MM.1S (cell line): Measurements from ENCODE around the gene TPK1.
"Not testable (repeated sequence)": the region's sequence is repeated elsewhere in the genome, so short reads cannot be mapped to it uniquely, and the experiment has no call there.

Experiments
- DNase-seq: peaks from one replicate; pipeline ENCODE4 v3.0.0-alpha.2; 2015
- H2AFZ ChIP-seq: fragments of 300-600 bp; sonication (generic); 2 replicates; pipeline ENCODE4 v1.6.0; 2016; ENCODE audit warnings: antibody characterized with exemption, low read length
- H3F3A ChIP-seq: fragments of 300-600 bp; sonication (generic); 2 replicates; pipeline ENCODE4 v1.6.1; 2016; ENCODE audit warnings: mild to moderate bottlenecking, antibody characterized with exemption, low read length, moderate library complexity, mixed read lengths; ENCODE audit not compliant: insufficient read depth
- H3K27ac ChIP-seq: fragments of 300-600 bp; sonication (generic); 2 replicates; pipeline ENCODE4 v1.5.1; 2016; ENCODE audit warnings: mild to moderate bottlenecking, low read length
- H3K27me3 ChIP-seq: fragments of 300-600 bp; sonication (generic); replicated peaks from 2 replicates; pipeline ENCODE4 v1.6.0; 2016; ENCODE audit warnings: low read length; ENCODE audit not compliant: insufficient read depth
- H3K36me3 ChIP-seq: fragments of 300-600 bp; sonication (generic); replicated peaks from 2 replicates; pipeline ENCODE4 v1.6.1; 2016; ENCODE audit warnings: mild to moderate bottlenecking, low read length, mixed read lengths; ENCODE audit not compliant: insufficient read depth
- H3K4me1 ChIP-seq: fragments of 300-600 bp; sonication (generic); 2 replicates; pipeline ENCODE4 v1.6.1; 2016; ENCODE audit warnings: low read length, mixed read lengths
- H3K4me2 ChIP-seq: fragments of 300-600 bp; sonication (generic); 2 replicates; pipeline ENCODE4 v1.6.0; 2016; ENCODE audit warnings: low read depth, low read length
- H3K4me3 ChIP-seq: fragments of 300-600 bp; sonication (generic); 2 replicates; pipeline ENCODE4 v1.5.1; 2016; ENCODE audit warnings: low read length, mixed read lengths
- H3K79me2 ChIP-seq: fragments of 300-600 bp; sonication (generic); 2 replicates; pipeline ENCODE4 v1.6.1; 2016; ENCODE audit warnings: mixed run types, low read length, mixed read lengths
- H3K9ac ChIP-seq: fragments of 300-600 bp; sonication (generic); 2 replicates; pipeline ENCODE4 v1.6.1; 2016; ENCODE audit warnings: low read length, mixed read lengths
- H3K9me2 ChIP-seq: fragments of 300-600 bp; sonication (generic); replicated peaks from 2 replicates; pipeline ENCODE4 v1.6.1; 2016; ENCODE audit warnings: mild to moderate bottlenecking, low read length, mixed read lengths; ENCODE audit not compliant: insufficient read depth
- H3K9me3 ChIP-seq: fragments of 300-600 bp; sonication (generic); replicated peaks from 2 replicates; pipeline ENCODE4 v1.6.1; 2016; ENCODE audit warnings: mild to moderate bottlenecking, low read length, mixed read lengths; ENCODE audit not compliant: insufficient read depth
- H4K20me1 ChIP-seq: fragments of 300-600 bp; sonication (generic); 2 replicates; pipeline ENCODE4 v1.6.1; 2016; ENCODE audit warnings: mild to moderate bottlenecking, low read length, moderate library complexity, mixed read lengths; ENCODE audit not compliant: insufficient read depth
- EZH2 ChIP-seq: fragments of 300-600 bp; sonication (generic); optimal IDR thresholded peaks from 2 replicates; pipeline ENCODE3; 2017; ENCODE audit warnings: low read depth, mild to moderate bottlenecking, antibody characterized with exemption, low read length, mixed read lengths
- EZH2phosphoT487 ChIP-seq: fragments of 300-600 bp; sonication (generic); IDR thresholded peaks from 2 replicates; pipeline ENCODE4 v1.6.1; 2018; ENCODE audit warnings: antibody characterized with exemption, low read length
- TF ChIP-seq, protein P1 (sequence below): fragments of 300-600 bp; sonication (generic); IDR thresholded peaks from 2 replicates; pipeline ENCODE4 v1.5.1; 2016; ENCODE audit warnings: antibody characterized with exemption, low read length, mixed read lengths

The TPK1 gene

DNA sequence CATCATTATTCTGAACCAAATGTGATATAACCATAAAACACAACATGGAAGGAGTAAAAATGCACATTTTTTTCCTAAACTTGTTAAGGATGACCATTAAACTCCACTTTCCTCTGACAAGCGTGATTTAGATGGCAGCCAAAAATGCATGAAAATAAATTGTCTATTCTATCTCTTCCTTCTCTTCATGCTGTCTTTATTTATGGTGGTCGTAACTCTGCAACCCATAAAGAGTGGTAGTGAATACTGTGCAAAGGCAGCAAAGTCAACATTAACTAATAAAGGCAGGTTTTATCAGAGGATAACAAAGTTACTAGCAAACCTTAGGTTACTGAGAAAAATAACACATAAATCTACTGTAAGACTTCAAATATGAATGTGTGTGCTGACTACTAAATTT, 106.6 kb downstream of the TPK1 start:
- Histone ChIP-seq H3K9me3 (no peaks in the 10 kb centered on the region), H3K9me2 (no peaks in the 10 kb centered on the region), H3K9ac (no peak overlapping the region), H2AFZ (no peak overlapping the region), H3F3A (no peaks in the 10 kb centered on the region), H3K4me3 (no peak overlapping the region), H3K27ac (no peak overlapping the region), H4K20me1 (no peaks in the 10 kb centered on the region), H3K4me2 (no peak overlapping the region), H3K79me2 (no peaks in the 10 kb centered on the region), H3K27me3 (no peaks in the 10 kb centered on the region), H3K36me3 (no peaks in the 10 kb centered on the region), H3K4me1 (no peaks in the 10 kb centered on the region)
- no peak for DNase-seq
- TF ChIP-seq EZH2phosphoT487 (no peak), EZH2 (no peak)
- TF ChIP-seq, protein P1, sequence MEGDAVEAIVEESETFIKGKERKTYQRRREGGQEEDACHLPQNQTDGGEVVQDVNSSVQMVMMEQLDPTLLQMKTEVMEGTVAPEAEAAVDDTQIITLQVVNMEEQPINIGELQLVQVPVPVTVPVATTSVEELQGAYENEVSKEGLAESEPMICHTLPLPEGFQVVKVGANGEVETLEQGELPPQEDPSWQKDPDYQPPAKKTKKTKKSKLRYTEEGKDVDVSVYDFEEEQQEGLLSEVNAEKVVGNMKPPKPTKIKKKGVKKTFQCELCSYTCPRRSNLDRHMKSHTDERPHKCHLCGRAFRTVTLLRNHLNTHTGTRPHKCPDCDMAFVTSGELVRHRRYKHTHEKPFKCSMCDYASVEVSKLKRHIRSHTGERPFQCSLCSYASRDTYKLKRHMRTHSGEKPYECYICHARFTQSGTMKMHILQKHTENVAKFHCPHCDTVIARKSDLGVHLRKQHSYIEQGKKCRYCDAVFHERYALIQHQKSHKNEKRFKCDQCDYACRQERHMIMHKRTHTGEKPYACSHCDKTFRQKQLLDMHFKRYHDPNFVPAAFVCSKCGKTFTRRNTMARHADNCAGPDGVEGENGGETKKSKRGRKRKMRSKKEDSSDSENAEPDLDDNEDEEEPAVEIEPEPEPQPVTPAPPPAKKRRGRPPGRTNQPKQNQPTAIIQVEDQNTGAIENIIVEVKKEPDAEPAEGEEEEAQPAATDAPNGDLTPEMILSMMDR, result no peak

GRCh38 chr7:144728551-144728950, 107.3 kb downstream of the TPK1 start:
- Histone ChIP-seq H3K4me1 (no peaks in the 10 kb centered on the region), H3K4me3 (no peak overlapping the region), H3K4me2 (no peak overlapping the region), H3K27ac (no peak overlapping the region), H3F3A (no peaks in the 10 kb centered on the region), H2AFZ (no peak overlapping the region), H4K20me1 (no peaks in the 10 kb centered on the region), H3K79me2 (no peaks in the 10 kb centered on the region), H3K9me2 (no peaks in the 10 kb centered on the region), H3K9me3 (no peaks in the 10 kb centered on the region), H3K36me3 (no peaks in the 10 kb centered on the region), H3K27me3 (no peaks in the 10 kb centered on the region), H3K9ac (no peak overlapping the region)
- TF ChIP-seq EZH2 (no peak), EZH2phosphoT487 (no peak)
- DNase-seq, result no peak

DNA sequence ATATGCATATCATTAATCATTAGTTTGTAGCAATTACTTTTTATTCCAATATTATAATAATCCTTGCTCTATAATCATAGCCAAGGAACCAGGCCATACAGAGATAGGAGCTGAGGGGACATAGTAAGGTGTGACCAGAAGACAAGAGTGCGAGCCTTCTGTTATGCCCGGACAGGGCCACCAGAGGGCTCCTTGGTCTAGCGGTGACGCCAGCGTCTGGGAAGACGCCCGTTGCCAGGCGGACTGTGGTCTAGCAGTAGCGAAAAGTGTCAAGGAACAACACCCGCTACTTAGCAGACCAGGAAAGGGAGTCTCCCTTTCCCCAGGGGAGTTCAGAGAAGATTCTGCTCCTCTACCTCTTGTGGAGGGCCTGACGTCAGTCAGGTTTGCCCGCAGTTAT, 109.0 kb downstream of the TPK1 start:
- not testable (repeated sequence) for H3K4me2 ChIP-seq, H3K27ac ChIP-seq, H3K27me3 ChIP-seq, H3K79me2 ChIP-seq, DNase-seq, H3K9me3 ChIP-seq, H2AFZ ChIP-seq, H3K36me3 ChIP-seq, H4K20me1 ChIP-seq, H3K9ac ChIP-seq, H3K9me2 ChIP-seq, H3K4me3 ChIP-seq, H3K4me1 ChIP-seq, H3F3A ChIP-seq

DNA sequence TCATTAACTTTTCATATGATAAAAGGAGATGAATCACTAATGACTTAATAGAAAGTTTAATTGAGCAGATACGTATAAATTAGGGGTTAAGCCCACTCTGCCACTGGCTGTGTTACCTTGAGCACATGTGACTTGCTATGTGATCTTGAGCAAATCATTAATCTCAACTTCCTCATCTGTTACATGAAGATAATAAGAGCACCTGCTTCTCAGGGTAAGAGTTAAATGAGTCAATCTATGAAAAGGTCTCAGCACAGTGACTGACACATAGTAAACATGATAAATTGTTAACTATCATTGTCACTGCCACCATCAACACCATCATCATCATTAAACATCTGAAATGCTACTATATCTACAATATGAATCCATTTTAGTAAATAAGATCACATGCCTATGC, 110.8 kb downstream of the TPK1 start:
- TF ChIP-seq EZH2 (no peak), EZH2phosphoT487 (no peak)
- TF ChIP-seq, protein P1, result no peak
- no peak overlapping the region for H3K4me2 ChIP-seq
- no peak overlapping the region for H3K9ac ChIP-seq
- H3K4me1 ChIP-seq, result no peaks in the 10 kb centered on the region
- no peaks in the 10 kb centered on the region for H3K9me2 ChIP-seq
- no peaks in the 10 kb centered on the region for H3K79me2 ChIP-seq
- no peak overlapping the region for H3K4me3 ChIP-seq
- no peak overlapping the region for H2AFZ ChIP-seq
- no peaks in the 10 kb centered on the region for H3K27me3 ChIP-seq
- H4K20me1 ChIP-seq, result no peaks in the 10 kb centered on the region
- H3K36me3 ChIP-seq, result no peaks in the 10 kb centered on the region
- H3F3A ChIP-seq, result no peaks in the 10 kb centered on the region
- H3K9me3 ChIP-seq, result no peaks in the 10 kb centered on the region
- no peak overlapping the region for H3K27ac ChIP-seq
- no peak for DNase-seq
